CD4-positive, CD25-positive, alpha-beta regulatory T cell (primary cell): Measurements from ENCODE around the gene SLC2A2. TPM values are rescaled to one million over a fixed set of nuclear protein-coding genes. Genes with fewer than 3 reads are reported as not detected.
A peak's percentile ranks its signal among the peaks of the same experiment; 100 is the strongest.

ENCODE experiments used
- ATAC-seq, 2 donors: fragments of 150-1000 bp; cut with Tn5 transposase; one replicate each; pipeline ENCODE4 v1.10.0; 2021; ENCODE audit warnings: low read depth in 2 of 2, moderate number of reproducible peaks in 2 of 2, moderate library complexity in 1 of 2
- DNase-seq, 3 donors: peaks; one replicate each; pipeline versions ENCODE4 v3.0.0 to v3.0.0-alpha.2; 2012 to 2022; ENCODE audit warnings: mixed read lengths in 1 of 3
- H3K27ac ChIP-seq: one replicate; pipeline ENCODE4 v1.7.0; 2013; ENCODE audit warnings: mild to moderate bottlenecking, low read length; ENCODE audit not compliant: insufficient read depth, poor library complexity, severe bottlenecking
- H3K27me3 ChIP-seq: one replicate; pipeline ENCODE4 v1.7.0; 2013; ENCODE audit warnings: low read length; ENCODE audit not compliant: control insufficient read depth, insufficient read depth
- H3K36me3 ChIP-seq: one replicate; pipeline ENCODE4 v1.7.0; 2013; ENCODE audit warnings: mild to moderate bottlenecking, low read length, moderate library complexity; ENCODE audit not compliant: control insufficient read depth, insufficient read depth
- H3K4me1 ChIP-seq: 2 replicates; pipeline ENCODE4 v1.7.0; 2013; ENCODE audit warnings: mild to moderate bottlenecking, low read length; ENCODE audit not compliant: insufficient read depth, control insufficient read depth, poor library complexity, severe bottlenecking
- H3K4me3 ChIP-seq: one replicate; pipeline ENCODE4 v1.7.0; 2013; ENCODE audit warnings: low read depth, mild to moderate bottlenecking, low read length, moderate library complexity
- H3K9me3 ChIP-seq, 2 experiments: 1 replicate in 1 of 2; 2 replicates in 1 of 2; pipeline ENCODE4 v1.7.0; 2013; ENCODE audit warnings: low read length in 2 of 2, mild to moderate bottlenecking in 1 of 2, moderate library complexity in 1 of 2; ENCODE audit not compliant: control insufficient read depth in 2 of 2
- H3K27ac Mint-ChIP-seq, 3 donors: one replicate each; pipeline ENCODE4 v1.8.0; 2020 to 2022; ENCODE audit warnings: mild to moderate bottlenecking in 3 of 3, mixed read lengths in 3 of 3, moderate library complexity in 2 of 3
- H3K27me3 Mint-ChIP-seq: one replicate; pipeline ENCODE4 v1.8.0; 2022; ENCODE audit warnings: mild to moderate bottlenecking, mixed read lengths
- H3K36me3 Mint-ChIP-seq: one replicate; pipeline ENCODE4 v1.8.0; 2020; ENCODE audit warnings: mixed read lengths
- H3K4me1 Mint-ChIP-seq, 4 donors: one replicate each; pipeline ENCODE4 v1.8.0; 2020 to 2022; ENCODE audit warnings: mixed read lengths in 4 of 4, mild to moderate bottlenecking in 1 of 4
- H3K4me3 Mint-ChIP-seq, 4 donors: one replicate each; pipeline ENCODE4 v1.8.0; 2020 to 2022; ENCODE audit warnings: mild to moderate bottlenecking in 4 of 4, mixed read lengths in 4 of 4, moderate library complexity in 3 of 4
- H3K9me3 Mint-ChIP-seq, 7 donors: one replicate each; pipeline ENCODE4 v1.8.0; 2020 to 2022; ENCODE audit warnings: mixed read lengths in 7 of 7, mild to moderate bottlenecking in 3 of 7, moderate library complexity in 2 of 7
- polyA plus RNA-seq, 4 donors: library from polyadenylated mRNA; unstranded; fragments of 300-500 nt; fragmentation: Illumina TruSeq; gene quantifications; one replicate each; pipeline ENCODE4 v1.2.3, GENCODE V29; 2021
- total RNA-seq: library from RNA; stranded (reverse); gene quantifications from one replicate; pipeline ENCODE4 v1.2.3, GENCODE V29; 2022

The SLC2A2 gene
- total and polyA plus RNA-seq, 5 donors from 2014 or later: not detected

- ATAC-seq (peak; percentile 61 to 71), DNase-seq (peak in 2 of 3 donors; percentile 34 to 60)
- Histone ChIP-seq H3K4me1 (no peaks in the 10 kb centered on the region), H3K27me3 (no peaks in the 10 kb centered on the region), H3K27ac (no peak overlapping the region), H3K4me3 (no peak overlapping the region), H3K9me3 (no peaks in the 10 kb centered on the region), H3K36me3 (no peaks in the 10 kb centered on the region)
- Mint-ChIP-seq H3K4me3 (peak overlapping the region in 1 of 4 donors; percentile 17), H3K4me1 (peaks cover 0 to 2% (median under 1%) of the 10 kb centered on the region in 4 donors), H3K36me3 (no peaks in the 10 kb centered on the region), H3K27ac (no peak overlapping the region), H3K27me3 (peaks cover 31% of the 10 kb centered on the region), H3K9me3 (no peaks in the 10 kb centered on the region)
These were observed 23.4 kb upstream of the SLC2A2 start for GRCh38 chr3:171049861-171050444.

- ATAC-seq (no peak), DNase-seq (no peak)
- H3K36me3 ChIP-seq: no peaks in the 10 kb centered on the region
- H3K4me3 ChIP-seq: no peak overlapping the region
- Mint-ChIP-seq H3K9me3 (peaks cover 0 to 1% (median 0%) of the 10 kb centered on the region in 7 donors), H3K36me3 (no peaks in the 10 kb centered on the region), H3K4me3 (no peak overlapping the region), H3K27me3 (peaks cover 57% of the 10 kb centered on the region), H3K27ac (no peak overlapping the region), H3K4me1 (peaks cover 0 to 2% (median under 1%) of the 10 kb centered on the region in 4 donors)
- no peaks in the 10 kb centered on the region for H3K4me1 ChIP-seq
- no peak overlapping the region for H3K27ac ChIP-seq
- H3K27me3 ChIP-seq: peaks cover 5% of the 10 kb centered on the region
- H3K9me3 ChIP-seq: no peaks in the 10 kb centered on the region
These were observed 20.2 kb upstream of the SLC2A2 start for GRCh38 chr3:171046760-171047159.

GRCh38 chr3:171044835-171045793 is 18.6 kb upstream of the SLC2A2 start:
- Mint-ChIP-seq H3K4me3 (no peak overlapping the region), H3K9me3 (peaks cover 0 to 1% (median 0%) of the 10 kb centered on the region in 7 donors), H3K4me1 (peaks cover 0 to 2% (median under 1%) of the 10 kb centered on the region in 4 donors), H3K36me3 (no peaks in the 10 kb centered on the region), H3K27me3 (peaks cover 61% of the 10 kb centered on the region), H3K27ac (no peak overlapping the region)
- peaks cover 8% of the 10 kb centered on the region for H3K27me3 ChIP-seq
- no peaks in the 10 kb centered on the region for H3K9me3 ChIP-seq
- H3K36me3 ChIP-seq: no peaks in the 10 kb centered on the region
- no peak overlapping the region for H3K27ac ChIP-seq
- DNase-seq: no peak
- no peak for ATAC-seq
- H3K4me3 ChIP-seq: no peak overlapping the region
- no peaks in the 10 kb centered on the region for H3K4me1 ChIP-seq

- Histone ChIP-seq H3K27ac (no peak overlapping the region), H3K36me3 (no peaks in the 10 kb centered on the region), H3K9me3 (no peaks in the 10 kb centered on the region), H3K4me3 (no peak overlapping the region), H3K27me3 (peaks cover 10% of the 10 kb centered on the region), H3K4me1 (no peaks in the 10 kb centered on the region)
- Mint-ChIP-seq H3K36me3 (no peaks in the 10 kb centered on the region), H3K9me3 (peaks cover 0 to 1% (median 0%) of the 10 kb centered on the region in 7 donors), H3K4me1 (peaks cover 0 to 1% (median 0%) of the 10 kb centered on the region in 4 donors), H3K4me3 (no peak overlapping the region), H3K27me3 (peaks cover 63% of the 10 kb centered on the region), H3K27ac (no peak overlapping the region)
- ATAC-seq: no peak
- DNase-seq: no peak
These were observed 17.9 kb upstream of the SLC2A2 start for GRCh38 chr3:171044384-171044783.

GRCh38 chr3:171039674-171040073 is 13.2 kb upstream of the SLC2A2 start:
- H3K27me3 ChIP-seq: peaks cover 14% of the 10 kb centered on the region
- Mint-ChIP-seq H3K27me3 (peaks cover 57% of the 10 kb centered on the region), H3K36me3 (no peaks in the 10 kb centered on the region), H3K4me1 (peaks cover 0 to 1% (median 0%) of the 10 kb centered on the region in 4 donors), H3K4me3 (no peak overlapping the region), H3K9me3 (peaks cover 0 to 8% (median 0%) of the 10 kb centered on the region in 7 donors), H3K27ac (no peak overlapping the region)
- H3K27ac ChIP-seq: no peak overlapping the region
- ATAC-seq (no peak), DNase-seq (no peak)
- no peak overlapping the region for H3K4me3 ChIP-seq
- no peaks in the 10 kb centered on the region for H3K4me1 ChIP-seq
- no peaks in the 10 kb centered on the region for H3K36me3 ChIP-seq
- H3K9me3 ChIP-seq: no peaks in the 10 kb centered on the region

GRCh38 chr3:171038342-171038741 is 11.8 kb upstream of the SLC2A2 start:
- ATAC-seq (no peak), DNase-seq (no peak)
- Histone ChIP-seq H3K4me3 (no peak overlapping the region), H3K27ac (no peak overlapping the region), H3K4me1 (no peaks in the 10 kb centered on the region), H3K9me3 (no peaks in the 10 kb centered on the region), H3K36me3 (no peaks in the 10 kb centered on the region), H3K27me3 (peaks cover 15% of the 10 kb centered on the region)
- peaks cover 0 to 8% (median 0%) of the 10 kb centered on the region in 7 donors for H3K9me3 Mint-ChIP-seq
- H3K27ac Mint-ChIP-seq: no peak overlapping the region
- H3K4me3 Mint-ChIP-seq: no peak overlapping the region
- H3K27me3 Mint-ChIP-seq: peaks cover 54% of the 10 kb centered on the region
- no peaks in the 10 kb centered on the region for H3K4me1 Mint-ChIP-seq
- no peaks in the 10 kb centered on the region for H3K36me3 Mint-ChIP-seq

- no peak for DNase-seq
- no peaks in the 10 kb centered on the region for H3K36me3 Mint-ChIP-seq
- Histone ChIP-seq H3K4me1 (peaks cover 10% of the 10 kb centered on the region), H3K9me3 (no peaks in the 10 kb centered on the region), H3K27me3 (peaks cover 30% of the 10 kb centered on the region), H3K36me3 (no peaks in the 10 kb centered on the region), H3K4me3 (no peak overlapping the region), H3K27ac (no peak overlapping the region)
- H3K4me1 Mint-ChIP-seq: peaks cover 0 to 4% (median 2%) of the 10 kb centered on the region in 4 donors
- H3K4me3 Mint-ChIP-seq: no peak overlapping the region
- ATAC-seq: no peak
- peaks cover 24% of the 10 kb centered on the region for H3K27me3 Mint-ChIP-seq
- no peak overlapping the region for H3K27ac Mint-ChIP-seq
- H3K9me3 Mint-ChIP-seq: no peaks in the 10 kb centered on the region
These were observed 2.3 kb upstream of the SLC2A2 start for GRCh38 chr3:171028779-171029232.
